MM.1S (cell line): ENCODE measurements around the gene PPP1R14C.

Experiments used
- DNase-seq: peaks from one replicate; pipeline ENCODE4 v3.0.0-alpha.2; 2015
- H2AFZ ChIP-seq: fragments of 300-600 bp; sonication (generic); 2 replicates; pipeline ENCODE4 v1.6.0; 2016; ENCODE audit warnings: antibody characterized with exemption, low read length
- H3F3A ChIP-seq: fragments of 300-600 bp; sonication (generic); 2 replicates; pipeline ENCODE4 v1.6.1; 2016; ENCODE audit warnings: mild to moderate bottlenecking, antibody characterized with exemption, low read length, moderate library complexity, mixed read lengths; ENCODE audit not compliant: insufficient read depth
- H3K27ac ChIP-seq: fragments of 300-600 bp; sonication (generic); 2 replicates; pipeline ENCODE4 v1.5.1; 2016; ENCODE audit warnings: mild to moderate bottlenecking, low read length
- H3K27me3 ChIP-seq: fragments of 300-600 bp; sonication (generic); replicated peaks from 2 replicates; pipeline ENCODE4 v1.6.0; 2016; ENCODE audit warnings: low read length; ENCODE audit not compliant: insufficient read depth
- H3K36me3 ChIP-seq: fragments of 300-600 bp; sonication (generic); replicated peaks from 2 replicates; pipeline ENCODE4 v1.6.1; 2016; ENCODE audit warnings: mild to moderate bottlenecking, low read length, mixed read lengths; ENCODE audit not compliant: insufficient read depth
- H3K4me1 ChIP-seq: fragments of 300-600 bp; sonication (generic); 2 replicates; pipeline ENCODE4 v1.6.1; 2016; ENCODE audit warnings: low read length, mixed read lengths
- H3K4me2 ChIP-seq: fragments of 300-600 bp; sonication (generic); 2 replicates; pipeline ENCODE4 v1.6.0; 2016; ENCODE audit warnings: low read depth, low read length
- H3K4me3 ChIP-seq: fragments of 300-600 bp; sonication (generic); 2 replicates; pipeline ENCODE4 v1.5.1; 2016; ENCODE audit warnings: low read length, mixed read lengths
- H3K79me2 ChIP-seq: fragments of 300-600 bp; sonication (generic); 2 replicates; pipeline ENCODE4 v1.6.1; 2016; ENCODE audit warnings: mixed run types, low read length, mixed read lengths
- H3K9ac ChIP-seq: fragments of 300-600 bp; sonication (generic); 2 replicates; pipeline ENCODE4 v1.6.1; 2016; ENCODE audit warnings: low read length, mixed read lengths
- H3K9me2 ChIP-seq: fragments of 300-600 bp; sonication (generic); replicated peaks from 2 replicates; pipeline ENCODE4 v1.6.1; 2016; ENCODE audit warnings: mild to moderate bottlenecking, low read length, mixed read lengths; ENCODE audit not compliant: insufficient read depth
- H3K9me3 ChIP-seq: fragments of 300-600 bp; sonication (generic); replicated peaks from 2 replicates; pipeline ENCODE4 v1.6.1; 2016; ENCODE audit warnings: mild to moderate bottlenecking, low read length, mixed read lengths; ENCODE audit not compliant: insufficient read depth
- H4K20me1 ChIP-seq: fragments of 300-600 bp; sonication (generic); 2 replicates; pipeline ENCODE4 v1.6.1; 2016; ENCODE audit warnings: mild to moderate bottlenecking, low read length, moderate library complexity, mixed read lengths; ENCODE audit not compliant: insufficient read depth
- EZH2 ChIP-seq: fragments of 300-600 bp; sonication (generic); optimal IDR thresholded peaks from 2 replicates; pipeline ENCODE3; 2017; ENCODE audit warnings: low read depth, mild to moderate bottlenecking, antibody characterized with exemption, low read length, mixed read lengths
- EZH2phosphoT487 ChIP-seq: fragments of 300-600 bp; sonication (generic); IDR thresholded peaks from 2 replicates; pipeline ENCODE4 v1.6.1; 2018; ENCODE audit warnings: antibody characterized with exemption, low read length
- TF ChIP-seq, protein P1 (sequence below): fragments of 300-600 bp; sonication (generic); IDR thresholded peaks from 2 replicates; pipeline ENCODE4 v1.5.1; 2016; ENCODE audit warnings: antibody characterized with exemption, low read length, mixed read lengths

PPP1R14C gene

DNA sequence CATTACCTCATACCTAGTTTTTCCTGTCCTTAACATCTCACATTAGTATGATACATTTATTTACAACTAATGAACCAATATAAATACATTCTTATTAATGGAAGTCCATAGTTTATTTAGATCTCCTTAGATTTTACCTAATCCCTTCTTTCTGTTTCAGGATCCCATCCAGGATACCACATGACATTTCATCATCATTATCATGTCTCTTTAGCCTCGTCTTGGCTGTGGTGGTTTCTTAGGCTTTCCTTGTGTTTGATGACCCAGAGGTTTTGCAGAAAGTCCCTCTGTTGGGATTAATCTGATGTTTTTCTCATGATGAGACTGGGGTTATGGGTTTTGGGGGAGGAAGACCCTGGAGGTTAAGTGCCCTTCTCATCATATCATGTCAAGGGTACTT, 136.7 kb downstream of the PPP1R14C start:
- Histone ChIP-seq H3K27me3 (no peaks in the 10 kb centered on the region), H4K20me1 (no peaks in the 10 kb centered on the region), H3K4me2 (no peak overlapping the region), H3K9me3 (no peaks in the 10 kb centered on the region), H3K4me1 (no peaks in the 10 kb centered on the region), H2AFZ (no peak overlapping the region), H3K4me3 (no peak overlapping the region), H3K79me2 (no peaks in the 10 kb centered on the region), H3K9ac (no peak overlapping the region), H3F3A (no peaks in the 10 kb centered on the region), H3K9me2 (no peaks in the 10 kb centered on the region), H3K27ac (no peak overlapping the region), H3K36me3 (no peaks in the 10 kb centered on the region)
- no peak for TF ChIP-seq EZH2phosphoT487
- TF ChIP-seq, protein P1, sequence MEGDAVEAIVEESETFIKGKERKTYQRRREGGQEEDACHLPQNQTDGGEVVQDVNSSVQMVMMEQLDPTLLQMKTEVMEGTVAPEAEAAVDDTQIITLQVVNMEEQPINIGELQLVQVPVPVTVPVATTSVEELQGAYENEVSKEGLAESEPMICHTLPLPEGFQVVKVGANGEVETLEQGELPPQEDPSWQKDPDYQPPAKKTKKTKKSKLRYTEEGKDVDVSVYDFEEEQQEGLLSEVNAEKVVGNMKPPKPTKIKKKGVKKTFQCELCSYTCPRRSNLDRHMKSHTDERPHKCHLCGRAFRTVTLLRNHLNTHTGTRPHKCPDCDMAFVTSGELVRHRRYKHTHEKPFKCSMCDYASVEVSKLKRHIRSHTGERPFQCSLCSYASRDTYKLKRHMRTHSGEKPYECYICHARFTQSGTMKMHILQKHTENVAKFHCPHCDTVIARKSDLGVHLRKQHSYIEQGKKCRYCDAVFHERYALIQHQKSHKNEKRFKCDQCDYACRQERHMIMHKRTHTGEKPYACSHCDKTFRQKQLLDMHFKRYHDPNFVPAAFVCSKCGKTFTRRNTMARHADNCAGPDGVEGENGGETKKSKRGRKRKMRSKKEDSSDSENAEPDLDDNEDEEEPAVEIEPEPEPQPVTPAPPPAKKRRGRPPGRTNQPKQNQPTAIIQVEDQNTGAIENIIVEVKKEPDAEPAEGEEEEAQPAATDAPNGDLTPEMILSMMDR = no peak
- no peak for TF ChIP-seq EZH2
- DNase-seq = no peak

DNA sequence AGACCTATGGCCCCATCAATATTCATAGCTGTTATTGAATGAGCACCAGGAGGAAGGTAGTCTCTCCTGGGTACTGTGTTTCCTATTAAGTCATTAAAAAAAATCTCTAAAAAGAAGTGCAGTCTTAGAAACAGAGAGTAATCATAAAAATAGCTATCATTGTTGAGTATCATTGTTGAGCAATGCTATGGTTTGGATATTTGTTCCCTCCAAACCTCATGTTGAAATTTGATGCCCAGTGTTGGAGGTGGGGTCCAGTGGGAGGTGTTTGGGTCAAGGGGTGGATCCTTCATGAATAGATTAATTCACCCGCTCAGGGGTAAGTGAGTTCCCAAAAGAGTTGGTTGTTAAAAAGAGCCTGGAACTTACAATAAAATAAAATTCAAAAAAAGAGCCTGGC, 137.9 kb downstream of the PPP1R14C start:
- Histone ChIP-seq H3K27me3 (no peaks in the 10 kb centered on the region), H3K27ac (no peak overlapping the region), H3K36me3 (no peaks in the 10 kb centered on the region), H3K9me3 (no peaks in the 10 kb centered on the region), H3F3A (no peaks in the 10 kb centered on the region), H3K9me2 (no peaks in the 10 kb centered on the region), H3K9ac (no peak overlapping the region), H3K4me2 (no peak overlapping the region), H4K20me1 (no peaks in the 10 kb centered on the region), H3K79me2 (no peaks in the 10 kb centered on the region), H3K4me1 (no peaks in the 10 kb centered on the region), H2AFZ (no peak overlapping the region), H3K4me3 (no peak overlapping the region)
- DNase-seq = no peak
- TF ChIP-seq, protein P1 = no peak
- TF ChIP-seq EZH2phosphoT487 = no peak
- no peak for TF ChIP-seq EZH2

DNA sequence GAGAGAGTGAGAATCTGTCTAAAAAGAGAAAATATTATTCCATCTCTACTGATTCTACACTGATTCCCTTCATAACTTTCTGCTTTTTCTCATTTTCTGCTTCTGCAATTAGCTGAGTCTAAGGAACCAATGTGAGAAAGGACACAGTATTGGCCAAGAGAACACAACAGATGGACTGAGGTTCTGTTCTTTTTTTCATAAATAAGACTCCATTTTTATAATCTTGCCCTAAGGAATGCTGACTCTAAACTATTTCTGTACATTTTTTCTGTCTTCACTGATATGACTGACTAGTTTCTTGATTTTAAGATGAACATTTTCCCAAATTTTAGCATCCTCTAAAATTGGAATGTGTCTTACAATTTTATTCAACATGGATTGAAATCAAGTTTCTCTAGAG, 138.9 kb downstream of the PPP1R14C start:
- no peaks in the 10 kb centered on the region for H4K20me1 ChIP-seq
- no peaks in the 10 kb centered on the region for H3K27me3 ChIP-seq
- no peak overlapping the region for H3K4me3 ChIP-seq
- no peak overlapping the region for H3K27ac ChIP-seq
- no peak overlapping the region for H2AFZ ChIP-seq
- no peaks in the 10 kb centered on the region for H3F3A ChIP-seq
- no peaks in the 10 kb centered on the region for H3K4me1 ChIP-seq
- H3K9me3 ChIP-seq = no peaks in the 10 kb centered on the region
- H3K9me2 ChIP-seq = no peaks in the 10 kb centered on the region
- H3K9ac ChIP-seq = no peak overlapping the region
- DNase-seq = no peak
- no peaks in the 10 kb centered on the region for H3K79me2 ChIP-seq
- H3K4me2 ChIP-seq = no peak overlapping the region
- TF ChIP-seq, protein P1 = no peak
- no peak for TF ChIP-seq EZH2
- no peak for TF ChIP-seq EZH2phosphoT487
- no peaks in the 10 kb centered on the region for H3K36me3 ChIP-seq
